GM10266 (cell line): ENCODE data around the gene AGA.

Experiments
- DNase-seq: peaks from one replicate; pipeline ENCODE4 v3.0.0; 2012; ENCODE audit errors: extremely low spot score
- TF ChIP-seq, protein P1 (sequence below): IDR thresholded peaks from 2 replicates; pipeline ENCODE4 v1.5.1; 2012; ENCODE audit warnings: mild to moderate bottlenecking, low read depth; ENCODE audit not compliant: control insufficient read depth, insufficient read depth; ENCODE audit errors: missing control alignments

Gene AGA

DNA sequence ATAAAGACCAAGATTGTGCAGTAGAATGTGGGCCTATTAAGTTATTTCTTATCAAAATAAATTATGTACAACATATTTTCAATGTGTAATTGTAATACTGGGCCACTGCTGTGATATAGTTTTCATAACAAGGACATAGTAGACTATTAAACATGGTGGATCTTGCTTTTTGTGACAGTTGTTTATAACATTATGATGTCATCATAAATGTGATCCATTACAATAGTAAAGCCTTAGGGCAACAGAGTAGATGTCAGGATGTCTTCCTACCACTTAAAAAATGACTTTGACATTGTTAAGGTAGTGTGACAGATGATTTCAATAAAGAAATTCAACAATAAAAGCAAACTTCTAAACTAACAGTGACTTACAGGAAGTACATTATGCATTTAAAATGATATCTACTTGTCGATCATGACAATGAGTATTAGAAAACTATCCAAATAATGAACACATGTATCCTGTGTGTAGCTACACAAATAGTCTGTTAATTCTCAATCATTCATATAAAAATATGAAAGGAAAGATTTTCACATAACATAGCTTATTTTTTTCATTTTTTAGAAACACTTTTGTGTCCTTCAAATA is 5.3 kb upstream of the AGA start:
- TF ChIP-seq, protein P1, sequence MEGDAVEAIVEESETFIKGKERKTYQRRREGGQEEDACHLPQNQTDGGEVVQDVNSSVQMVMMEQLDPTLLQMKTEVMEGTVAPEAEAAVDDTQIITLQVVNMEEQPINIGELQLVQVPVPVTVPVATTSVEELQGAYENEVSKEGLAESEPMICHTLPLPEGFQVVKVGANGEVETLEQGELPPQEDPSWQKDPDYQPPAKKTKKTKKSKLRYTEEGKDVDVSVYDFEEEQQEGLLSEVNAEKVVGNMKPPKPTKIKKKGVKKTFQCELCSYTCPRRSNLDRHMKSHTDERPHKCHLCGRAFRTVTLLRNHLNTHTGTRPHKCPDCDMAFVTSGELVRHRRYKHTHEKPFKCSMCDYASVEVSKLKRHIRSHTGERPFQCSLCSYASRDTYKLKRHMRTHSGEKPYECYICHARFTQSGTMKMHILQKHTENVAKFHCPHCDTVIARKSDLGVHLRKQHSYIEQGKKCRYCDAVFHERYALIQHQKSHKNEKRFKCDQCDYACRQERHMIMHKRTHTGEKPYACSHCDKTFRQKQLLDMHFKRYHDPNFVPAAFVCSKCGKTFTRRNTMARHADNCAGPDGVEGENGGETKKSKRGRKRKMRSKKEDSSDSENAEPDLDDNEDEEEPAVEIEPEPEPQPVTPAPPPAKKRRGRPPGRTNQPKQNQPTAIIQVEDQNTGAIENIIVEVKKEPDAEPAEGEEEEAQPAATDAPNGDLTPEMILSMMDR: no peak
- DNase-seq: no peak

DNA sequence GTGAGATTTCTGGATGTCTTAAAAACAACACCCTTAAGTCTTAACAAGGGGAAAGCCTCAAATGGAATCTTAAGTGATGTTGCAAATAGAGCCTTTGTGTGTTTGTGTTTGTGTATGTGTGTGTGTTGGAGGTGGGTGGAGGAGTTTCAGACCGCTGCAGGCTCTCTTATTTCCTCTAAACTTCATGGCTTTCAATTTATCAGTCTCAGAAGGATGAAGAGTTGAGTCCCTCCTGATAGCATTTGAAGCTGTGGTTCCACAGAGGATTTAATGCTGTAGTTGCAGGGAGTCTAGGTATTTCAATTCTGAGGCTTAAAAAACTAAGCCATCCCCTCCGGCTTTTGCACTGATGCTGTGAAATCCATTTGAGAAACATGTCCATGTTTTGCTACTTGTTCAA is 4.3 kb upstream of the AGA start:
- DNase-seq: no peak
- TF ChIP-seq, protein P1: no peak

- TF ChIP-seq, protein P1: no peak
- DNase-seq: no peak
Observed at GRCh38 chr4:177444911-177445736, 2.9 kb upstream of the AGA start.

GRCh38 chr4:177441061-177441802 is 1.0 kb downstream of the AGA start:
- TF ChIP-seq, protein P1: peak; percentile 0
- DNase-seq: peak; percentile 35

GRCh38 chr4:177436456-177436855 is 5.8 kb downstream of the AGA start:
- TF ChIP-seq, protein P1: no peak
- DNase-seq: no peak

- no peak for DNase-seq
Observed at GRCh38 chr4:177434667-177435066, 7.6 kb downstream of the AGA start.

More at GRCh38 chr4:177434667-177435066, 7.6 kb downstream of the AGA start:
- TF ChIP-seq, protein P1: no peak
